ENCODE measurements around the gene MKLN1.
A peak's percentile ranks its signal among the peaks of the same experiment; 100 is the strongest.
"Not testable (repeated sequence)": the region's sequence is repeated elsewhere in the genome, so short reads cannot be mapped to it uniquely, and the experiment has no call there.

Gene MKLN1

GRCh38 chr7:131511774-131512535 is 184.3 kb downstream of the MKLN1 start:
- Histone ChIP-seq H3K9ac (ENCODE audit: low read length) (no peak overlapping the region), H3K79me2 (ENCODE audit: insufficient read depth, low read length) (no peaks in the 10 kb centered on the region), H3K27ac (ENCODE audit: low read depth, low read length) (no peak overlapping the region), H3K4me2 (ENCODE audit: low read depth, low read length, poor library complexity, severe bottlenecking) (no peak overlapping the region), H3K36me3 (ENCODE audit: low read length) (no peaks in the 10 kb centered on the region), H3F3A (ENCODE audit: insufficient read depth) (no peaks in the 10 kb centered on the region), H3K27me3 (ENCODE audit: low read length) (no peaks in the 10 kb centered on the region), H4K20me1 (ENCODE audit: low read depth, low read length) (no peaks in the 10 kb centered on the region), H3K4me3 (ENCODE audit: insufficient read depth, low read length, poor library complexity, severe bottlenecking) (no peak overlapping the region), H2AFZ (ENCODE audit: low read depth, low read length, severe bottlenecking) (no peak overlapping the region), H3K9me3 (ENCODE audit: insufficient read depth, low read length) (no peaks in the 10 kb centered on the region), H3K9me2 (replicated peaks; ENCODE audit: insufficient read depth, low read length) (no peaks in the 10 kb centered on the region)
- TF ChIP-seq EZH2phosphoT487 (conservative IDR thresholded peaks at IDR 0.05; ENCODE audit: low read length), result no peak
- no peak for TF ChIP-seq CTCF (IDR thresholded peaks at IDR 0.05; ENCODE audit: insufficient read depth, low read length, poor library complexity, severe bottlenecking)

- Histone ChIP-seq H3K9ac (ENCODE audit: low read length) (no peak overlapping the region), H3K9me2 (replicated peaks; ENCODE audit: insufficient read depth, low read length) (no peaks in the 10 kb centered on the region), H4K20me1 (ENCODE audit: low read depth, low read length) (no peaks in the 10 kb centered on the region), H3K9me3 (ENCODE audit: insufficient read depth, low read length) (no peaks in the 10 kb centered on the region), H2AFZ (ENCODE audit: low read depth, low read length, severe bottlenecking) (no peak overlapping the region), H3K79me2 (ENCODE audit: insufficient read depth, low read length) (no peaks in the 10 kb centered on the region), H3K36me3 (ENCODE audit: low read length) (no peaks in the 10 kb centered on the region), H3F3A (ENCODE audit: insufficient read depth) (no peaks in the 10 kb centered on the region), H3K4me3 (ENCODE audit: insufficient read depth, low read length, poor library complexity, severe bottlenecking) (no peak overlapping the region), H3K27me3 (ENCODE audit: low read length) (no peaks in the 10 kb centered on the region), H3K27ac (ENCODE audit: low read depth, low read length) (no peak overlapping the region), H3K4me2 (ENCODE audit: low read depth, low read length, poor library complexity, severe bottlenecking) (no peak overlapping the region)
- TF ChIP-seq EZH2phosphoT487 (conservative IDR thresholded peaks at IDR 0.05; ENCODE audit: low read length) (no peak), CTCF (IDR thresholded peaks at IDR 0.05; ENCODE audit: insufficient read depth, low read length, poor library complexity, severe bottlenecking) (peak; percentile 79)
Measured at GRCh38 chr7:131513245-131514061, 185.8 kb downstream of the MKLN1 start.

GRCh38 chr7:131515471-131515870 is 187.8 kb downstream of the MKLN1 start:
- not testable (repeated sequence) for H3K36me3 ChIP-seq (ENCODE audit: low read length); H3K27ac ChIP-seq (ENCODE audit: low read depth, low read length); H3K9me2 ChIP-seq (replicated peaks; ENCODE audit: insufficient read depth, low read length); H3K4me2 ChIP-seq (ENCODE audit: low read depth, low read length, poor library complexity, severe bottlenecking); H3K27me3 ChIP-seq (ENCODE audit: low read length); H3K4me3 ChIP-seq (ENCODE audit: insufficient read depth, low read length, poor library complexity, severe bottlenecking); H3K9ac ChIP-seq (ENCODE audit: low read length); H3K9me3 ChIP-seq (ENCODE audit: insufficient read depth, low read length); H3K79me2 ChIP-seq (ENCODE audit: insufficient read depth, low read length); H3F3A ChIP-seq (ENCODE audit: insufficient read depth); H4K20me1 ChIP-seq (ENCODE audit: low read depth, low read length); H2AFZ ChIP-seq (ENCODE audit: low read depth, low read length, severe bottlenecking)

Data from SU-DHL-6 (cell line).